K562 (cell line): ENCODE data around the gene NRM. TPM values are rescaled to one million over a fixed set of nuclear protein-coding genes. Genes with fewer than 3 reads are reported as not detected.
A peak's percentile ranks its signal among the peaks of the same experiment; 100 is the strongest.

Experiments
- CEBPG ChIP-seq, 3 experiments: fragments of 200-800 bp in 1 of 3; sonication (Bioruptor generic) in 1 of 3; sonication (generic) in 1 of 3; formaldehyde crosslinking in 1 of 3; IDR thresholded peaks in 2 of 3; conservative IDR thresholded peaks in 1 of 3; 2 replicates each; pipeline versions ENCODE4 v1.6.1 to v1.8.0; 2016 to 2022; ENCODE audit warnings: missing compliant biosample characterization in 2 of 3, missing genetic modification characterization in 2 of 3, mild to moderate bottlenecking in 1 of 3, missing genetic modification reagents in 1 of 3
- CGGBP1 ChIP-seq: fragments of 250-450 bp; sonication (Bioruptor Pico); IDR thresholded peaks from 2 replicates; pipeline ENCODE4 v1.9.0; 2021; ENCODE audit warnings: mild to moderate bottlenecking
- GABPB1 ChIP-seq: sonication (generic); formaldehyde crosslinking; IDR thresholded peaks from 2 replicates; pipeline ENCODE4 v1.8.0; 2022; ENCODE audit warnings: mild to moderate bottlenecking, missing genetic modification reagents
- GTF2A2 ChIP-seq: IDR thresholded peaks from 2 replicates; pipeline ENCODE4 v1.6.1; 2016; ENCODE audit warnings: mild to moderate bottlenecking, missing genetic modification characterization, missing compliant biosample characterization
- MXI1 ChIP-seq: IDR thresholded peaks from 2 replicates; pipeline ENCODE4 v1.6.1; 2011; ENCODE audit warnings: low read depth, mild to moderate bottlenecking, improper control_type of control experiment, low read length
- NR1H2 ChIP-seq: sonication (generic); formaldehyde crosslinking; IDR thresholded peaks from 2 replicates; pipeline ENCODE4 v1.4.0; 2020; ENCODE audit warnings: mild to moderate bottlenecking, missing genetic modification reagents
- NR2C2 ChIP-seq, 2 experiments: fragments of 200-800 bp in 1 of 2; sonication (Bioruptor generic) in 1 of 2; sonication (generic) in 1 of 2; formaldehyde crosslinking in 1 of 2; IDR thresholded peaks; 2 replicates each; pipeline versions ENCODE4 v1.6.1 to v1.8.0; 2016 to 2022; ENCODE audit warnings: mild to moderate bottlenecking in 1 of 2, missing compliant biosample characterization in 1 of 2, missing genetic modification characterization in 1 of 2, missing genetic modification reagents in 1 of 2
- PCBP2 ChIP-seq: fragments of 200-400 bp; formaldehyde crosslinking; IDR thresholded peaks from 2 replicates; pipeline ENCODE4 v1.6.1; 2018; ENCODE audit warnings: low read length, low read depth, mild to moderate bottlenecking, moderate library complexity; ENCODE audit not compliant: poor library complexity, severe bottlenecking
- REST ChIP-seq, 2 experiments: fragments of 450-650 bp; formaldehyde crosslinking in 1 of 2; IDR thresholded peaks; 2 replicates each; pipeline versions ENCODE4 v1.4.0 to v1.6.1; 2014 to 2020; ENCODE audit warnings: mild to moderate bottlenecking in 2 of 2, borderline replicate concordance in 1 of 2, low read depth in 1 of 2
- XRCC5 ChIP-seq: fragments of 200-400 bp; formaldehyde crosslinking; IDR thresholded peaks from 2 replicates; pipeline ENCODE4 v1.6.1; 2017; ENCODE audit warnings: low read depth, mild to moderate bottlenecking, low read length
- ZBTB12 ChIP-seq: fragments of 250-450 bp; sonication (Bioruptor Pico); IDR thresholded peaks from 2 replicates; pipeline ENCODE4 v1.4.0; 2020
- ZNF764 ChIP-seq: fragments of 250-450 bp; sonication (Bioruptor Pico); IDR thresholded peaks from 2 replicates; pipeline ENCODE4 v1.4.0; 2020; ENCODE audit warnings: low read depth, mild to moderate bottlenecking, moderate library complexity
- polyA plus RNA-seq, 8 experiments: library from polyadenylated mRNA; depleted of rRNA in 4 of 8; stranded (reverse) in 5 of 8; unstranded in 3 of 8; fragments of >200 nt; fragmentation: Nextera tagmentation in 2 of 8; fragmentation: Illumina TruSeq in 1 of 8; extraction: Ambion mirVana in 2 of 8; extraction: Trizol in 1 of 8; gene quantifications; 2 replicates each; pipeline versions ENCODE4 v1.2.1 to v1.2.3, GENCODE V29; 2011 to 2014; ENCODE audit warnings: inconsistent platforms in 1 of 8, missing spikeins in 1 of 8
- total RNA-seq, 7 experiments: library from RNA; depleted of rRNA in 6 of 7; stranded (reverse); fragments of >200 nt in 6 of 7; fragmentation: Illumina TruSeq in 2 of 7; extraction: Trizol in 2 of 7; gene quantifications; 2 replicates each; pipeline versions ENCODE4 v1.2.1 to v1.2.3, GENCODE V29; 2011 to 2021; ENCODE audit warnings: low replicate concordance in 1 of 7

The NRM gene
- total and polyA plus RNA-seq, 9 of the 15 experiments (the other 6 are each of a cell fraction or from before 2014, with no cell fraction given), result 9.7 to 58.2 (median 18.1) TPM

GRCh38 chr6:30719791-30720737 lies 29.3 kb upstream of the NRM start, which contains the start of gene TUBB (continued):
- TF ChIP-seq CGGBP1 (CRISPR knock-in tag) (0 out of 2 replicates have a peak, but pooled peaks have one; percentile 63), NR1H2 (CRISPR knock-in tag) (no peak), GABPB1 (CRISPR knock-in tag) (0 out of 2 replicates have a peak, but pooled peaks have one; percentile 30), NR2C2 (CRISPR knock-in tag; IDR thresholded peaks at IDR 0.05) (no peak), NR2C2 (tag; IDR thresholded peaks at IDR 0.05) (peak; percentile 54), CEBPG (CRISPR knock-in tag; IDR thresholded peaks at IDR 0.05) (peak; percentile 86), CEBPG (tag; conservative IDR thresholded peaks at IDR 0.05 in 1 of 2, IDR thresholded peaks at IDR 0.05 in 1 of 2) (peak; percentile 82 to 87), REST (IDR thresholded peaks at IDR 0.05; ENCODE audit: borderline replicate concordance) (no peak), REST (CRISPR knock-in tag; IDR thresholded peaks at IDR 0.05; ENCODE audit: low read depth) (0 out of 2 replicates have a peak, but pooled peaks have one; percentile 6), GTF2A2 (tag) (no peak), ZNF764 (CRISPR knock-in tag) (no peak), MXI1 (peak; percentile 84), ZBTB12 (CRISPR knock-in tag) (peak; percentile 40; the same call in 1 of the 2 replicates), PCBP2 (no peak), XRCC5 (no peak)
